SU-DHL-6 (cell line): ENCODE measurements around the gene MGMT.

Experiments used
- H2AFZ ChIP-seq: fragments of 200-600 bp; sonication (generic); 2 replicates; pipeline ENCODE4 v1.6.1; 2014; ENCODE audit warnings: low read depth, mild to moderate bottlenecking, moderate library complexity, mixed read lengths, antibody characterized with exemption, low read length; ENCODE audit not compliant: severe bottlenecking
- H3F3A ChIP-seq: fragments of 200-600 bp; shearing (Covaris generic); 2 replicates; pipeline ENCODE4 v1.6.0; 2016; ENCODE audit warnings: antibody characterized with exemption, mild to moderate bottlenecking; ENCODE audit not compliant: insufficient read depth
- H3K27ac ChIP-seq: fragments of 200-600 bp; sonication (generic); 2 replicates; pipeline ENCODE4 v1.5.1; 2016; ENCODE audit warnings: low read depth, mild to moderate bottlenecking, low read length, moderate library complexity, mixed read lengths
- H3K27me3 ChIP-seq: fragments of 200-600 bp; sonication (generic), shearing (Covaris generic); 2 replicates; pipeline ENCODE4 v1.6.0; 2014; ENCODE audit warnings: mild to moderate bottlenecking, low read length
- H3K36me3 ChIP-seq: fragments of 200-600 bp; sonication (generic); 2 replicates; pipeline ENCODE4 v1.6.1; 2014; ENCODE audit warnings: mild to moderate bottlenecking, low read length, mixed read lengths
- H3K4me2 ChIP-seq: fragments of 300-600, 200-600 bp; shearing (Covaris generic), sonication (generic); 2 replicates; pipeline ENCODE4 v1.6.0; 2014; ENCODE audit warnings: low read length, low read depth, mild to moderate bottlenecking; ENCODE audit not compliant: poor library complexity, severe bottlenecking
- H3K4me3 ChIP-seq: fragments of 200-600 bp; sonication (generic); 2 replicates; pipeline ENCODE4 v1.5.1; 2014; ENCODE audit warnings: antibody characterized with exemption, low read length, mild to moderate bottlenecking, mixed read lengths; ENCODE audit not compliant: insufficient read depth, poor library complexity, severe bottlenecking
- H3K79me2 ChIP-seq: fragments of 200-600 bp; sonication (generic); 2 replicates; pipeline ENCODE4 v1.6.1; 2014; ENCODE audit warnings: mild to moderate bottlenecking, low read length, moderate library complexity; ENCODE audit not compliant: insufficient read depth
- H3K9ac ChIP-seq: fragments of 200-600 bp; sonication (generic); 2 replicates; pipeline ENCODE4 v1.7.0; 2014; ENCODE audit warnings: mild to moderate bottlenecking, low read length
- H3K9me2 ChIP-seq: fragments of 200-600 bp; sonication (generic); replicated peaks from 2 replicates; pipeline ENCODE4 v1.6.1; 2014; ENCODE audit warnings: low read length; ENCODE audit not compliant: insufficient read depth
- H3K9me3 ChIP-seq: fragments of 200-600 bp; sonication (generic); 2 replicates; pipeline ENCODE4 v1.6.1; 2014; ENCODE audit warnings: low read length, mixed read lengths; ENCODE audit not compliant: insufficient read depth
- H4K20me1 ChIP-seq: fragments of 200-600 bp; sonication (generic); 2 replicates; pipeline ENCODE4 v1.6.1; 2014; ENCODE audit warnings: low read depth, mild to moderate bottlenecking, antibody characterized with exemption, low read length, moderate library complexity, mixed read lengths
- EZH2phosphoT487 ChIP-seq: fragments of 200-600 bp; sonication (generic), shearing (Covaris generic); conservative IDR thresholded peaks from 2 replicates; pipeline ENCODE4 v1.6.1; 2018; ENCODE audit warnings: mild to moderate bottlenecking, antibody characterized with exemption, low read length, moderate library complexity, mixed read lengths
- TF ChIP-seq, protein P1 (sequence below): fragments of 200-600 bp; sonication (generic); IDR thresholded peaks from one replicate; pipeline ENCODE4 v1.5.1; 2017; ENCODE audit warnings: antibody characterized with exemption, mild to moderate bottlenecking, low read length, moderate library complexity; ENCODE audit not compliant: insufficient read depth, poor library complexity, severe bottlenecking

MGMT gene

DNA sequence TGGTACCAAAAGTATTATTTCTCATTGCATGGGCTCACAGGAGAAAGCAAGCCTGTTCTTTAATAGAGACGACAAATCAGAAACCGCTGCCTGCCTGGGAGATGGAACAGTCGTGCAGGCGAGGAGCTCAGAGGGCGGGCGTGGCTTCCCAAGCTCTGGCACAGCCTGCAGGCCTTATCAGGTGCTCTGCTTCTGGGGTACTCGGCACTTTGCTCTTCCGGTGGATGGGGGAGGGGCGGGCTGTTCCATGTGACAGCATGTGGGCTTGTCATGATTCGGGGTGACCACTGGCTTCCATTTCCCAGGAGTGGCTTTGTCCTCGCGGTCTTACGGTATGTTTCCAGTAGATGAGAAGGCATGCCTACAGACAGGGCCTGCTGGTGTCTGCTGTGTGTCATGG is 228.6 kb downstream of the MGMT start:
- H3F3A ChIP-seq, result no peaks in the 10 kb centered on the region

DNA sequence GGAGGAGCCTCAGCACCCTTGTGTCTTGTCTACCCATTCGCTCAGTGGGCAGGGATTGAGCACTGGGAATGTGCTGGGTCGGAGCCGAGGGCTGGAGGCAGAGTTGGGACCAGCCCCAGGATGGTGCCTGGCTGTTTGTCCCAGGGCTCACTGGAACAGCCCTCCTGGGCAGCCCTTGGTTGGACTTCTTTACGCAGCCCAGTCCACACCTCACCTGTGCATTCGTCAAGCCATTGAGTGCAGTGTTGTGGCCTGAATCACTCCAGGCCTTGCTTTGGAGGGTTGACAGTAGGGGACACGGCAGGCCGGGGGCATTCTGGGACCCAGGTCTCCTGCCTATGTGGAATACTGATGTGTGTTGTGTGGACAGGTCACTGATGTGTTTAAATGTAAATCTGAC is 229.6 kb downstream of the MGMT start:
- Histone ChIP-seq H3K4me2 (no peak overlapping the region), H3K36me3 (no peaks in the 10 kb centered on the region), H3F3A (no peaks in the 10 kb centered on the region), H3K27me3 (no peaks in the 10 kb centered on the region), H3K27ac (no peak overlapping the region), H3K9me3 (no peaks in the 10 kb centered on the region), H3K4me3 (no peak overlapping the region), H3K79me2 (no peaks in the 10 kb centered on the region), H3K9me2 (no peaks in the 10 kb centered on the region), H2AFZ (no peak overlapping the region), H3K9ac (no peak overlapping the region), H4K20me1 (no peaks in the 10 kb centered on the region)
- TF ChIP-seq EZH2phosphoT487, result no peak
- TF ChIP-seq, protein P1, sequence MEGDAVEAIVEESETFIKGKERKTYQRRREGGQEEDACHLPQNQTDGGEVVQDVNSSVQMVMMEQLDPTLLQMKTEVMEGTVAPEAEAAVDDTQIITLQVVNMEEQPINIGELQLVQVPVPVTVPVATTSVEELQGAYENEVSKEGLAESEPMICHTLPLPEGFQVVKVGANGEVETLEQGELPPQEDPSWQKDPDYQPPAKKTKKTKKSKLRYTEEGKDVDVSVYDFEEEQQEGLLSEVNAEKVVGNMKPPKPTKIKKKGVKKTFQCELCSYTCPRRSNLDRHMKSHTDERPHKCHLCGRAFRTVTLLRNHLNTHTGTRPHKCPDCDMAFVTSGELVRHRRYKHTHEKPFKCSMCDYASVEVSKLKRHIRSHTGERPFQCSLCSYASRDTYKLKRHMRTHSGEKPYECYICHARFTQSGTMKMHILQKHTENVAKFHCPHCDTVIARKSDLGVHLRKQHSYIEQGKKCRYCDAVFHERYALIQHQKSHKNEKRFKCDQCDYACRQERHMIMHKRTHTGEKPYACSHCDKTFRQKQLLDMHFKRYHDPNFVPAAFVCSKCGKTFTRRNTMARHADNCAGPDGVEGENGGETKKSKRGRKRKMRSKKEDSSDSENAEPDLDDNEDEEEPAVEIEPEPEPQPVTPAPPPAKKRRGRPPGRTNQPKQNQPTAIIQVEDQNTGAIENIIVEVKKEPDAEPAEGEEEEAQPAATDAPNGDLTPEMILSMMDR, result no peak

More for the DNA sequence above, 228.6 kb downstream of the MGMT start:
- Histone ChIP-seq H3K4me2 (no peak overlapping the region), H2AFZ (no peak overlapping the region), H3K9me3 (no peaks in the 10 kb centered on the region), H3K4me3 (no peak overlapping the region), H3K9me2 (no peaks in the 10 kb centered on the region), H4K20me1 (no peaks in the 10 kb centered on the region), H3K79me2 (no peaks in the 10 kb centered on the region), H3K27ac (no peak overlapping the region), H3K36me3 (no peaks in the 10 kb centered on the region), H3K27me3 (no peaks in the 10 kb centered on the region), H3K9ac (no peak overlapping the region)
- TF ChIP-seq, protein P1, result no peak
- TF ChIP-seq EZH2phosphoT487, result no peak

DNA sequence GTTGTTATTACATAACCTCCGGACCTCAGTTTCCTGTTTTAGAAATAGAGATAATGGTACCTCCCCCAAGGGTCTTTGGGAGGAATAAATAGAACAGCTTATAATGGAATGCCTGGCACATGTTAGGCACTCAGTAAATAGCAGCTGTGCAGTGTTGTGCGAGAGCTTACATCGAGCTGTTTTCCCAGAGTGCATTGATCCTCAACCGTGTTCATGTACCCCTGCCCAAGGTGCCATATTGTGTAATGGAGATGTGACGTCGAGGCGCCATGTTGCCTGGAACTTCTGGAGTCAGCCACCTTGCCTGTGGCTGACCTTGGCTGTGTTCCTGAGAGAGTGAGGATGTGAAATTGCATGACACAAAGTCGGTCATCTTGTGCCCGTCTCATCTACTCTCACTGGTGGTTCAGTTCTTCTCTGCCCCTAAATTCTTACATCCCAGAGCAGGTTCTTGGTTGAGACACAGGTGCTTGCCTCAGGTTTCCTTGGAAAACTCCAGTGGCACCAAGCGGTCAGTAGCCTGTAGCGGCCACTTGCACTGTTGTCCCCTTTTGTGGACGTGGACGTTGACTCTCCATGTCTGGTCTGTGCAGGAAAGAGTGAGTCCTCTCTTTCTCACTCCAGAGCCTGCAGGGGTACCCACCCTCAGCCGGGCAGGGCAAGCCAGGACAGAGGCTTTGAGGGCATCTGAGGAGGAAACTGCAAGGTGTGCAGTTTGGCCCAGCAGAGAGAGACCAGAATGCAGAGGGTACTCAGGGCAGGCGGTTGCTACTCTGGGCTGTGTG is 230.6 kb downstream of the MGMT start:
- H2AFZ ChIP-seq, result no peak overlapping the region
- no peaks in the 10 kb centered on the region for H3K79me2 ChIP-seq
- H3F3A ChIP-seq, result no peaks in the 10 kb centered on the region
- TF ChIP-seq, protein P1, result no peak
- TF ChIP-seq EZH2phosphoT487, result no peak
- no peak overlapping the region for H3K4me2 ChIP-seq
- H3K9me2 ChIP-seq, result no peaks in the 10 kb centered on the region
- H3K27me3 ChIP-seq, result no peaks in the 10 kb centered on the region
- no peaks in the 10 kb centered on the region for H3K36me3 ChIP-seq
- H4K20me1 ChIP-seq, result no peaks in the 10 kb centered on the region
- H3K9ac ChIP-seq, result no peak overlapping the region
- H3K27ac ChIP-seq, result no peak overlapping the region
- no peak overlapping the region for H3K4me3 ChIP-seq
- no peaks in the 10 kb centered on the region for H3K9me3 ChIP-seq
